Kidney capillary endothelial cell (primary cell): ENCODE results near the gene HTR1E.
"Not testable (repeated sequence)": the region's sequence is repeated elsewhere in the genome, so short reads cannot be mapped to it uniquely, and the experiment has no call there.

Experiments used
- DNase-seq: peaks from one replicate; pipeline ENCODE4 v3.0.0-alpha.2; 2018; ENCODE audit warnings: low spot score

HTR1E gene

DNA sequence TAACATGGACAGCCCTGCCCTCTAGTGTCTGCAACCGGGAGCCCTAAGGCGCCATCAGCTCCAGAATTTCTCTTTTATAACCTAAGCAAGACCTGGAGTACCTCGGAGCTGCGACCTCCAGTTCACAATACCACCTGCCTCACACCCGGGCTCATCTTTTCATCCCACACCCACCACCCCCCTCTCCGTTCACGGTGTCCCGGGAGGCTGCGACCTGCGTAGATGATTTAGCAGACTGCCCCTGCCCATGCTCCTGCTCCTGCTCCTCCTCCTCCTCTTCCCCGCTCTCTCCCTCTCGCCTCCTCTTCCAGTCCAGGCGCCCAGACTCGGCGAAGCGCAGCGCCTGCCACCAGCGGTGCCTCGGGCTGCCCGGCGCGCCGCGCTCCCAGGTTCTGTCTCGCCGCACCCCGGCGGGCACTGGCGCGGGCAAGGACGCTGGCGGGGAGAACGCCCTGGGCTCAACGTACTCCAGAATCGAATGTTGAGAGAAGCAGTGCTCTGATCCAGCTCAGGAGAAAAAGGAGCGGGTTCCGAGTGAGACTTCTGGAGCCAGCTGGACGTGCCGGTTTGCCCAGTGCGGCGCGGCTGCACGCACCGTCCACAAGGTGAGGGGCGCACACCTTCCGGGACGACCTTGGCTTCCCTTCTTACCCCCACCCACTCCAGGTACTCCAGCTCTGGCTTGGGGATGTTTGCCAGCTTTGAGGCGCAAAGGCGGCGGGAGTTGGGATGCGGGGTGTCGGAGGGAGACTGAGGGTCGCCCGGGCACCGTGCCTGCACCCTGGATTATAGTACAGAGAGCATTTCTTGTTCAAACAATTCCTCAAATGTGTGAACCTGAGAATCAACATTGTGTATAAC is at the start of gene HTR1E:
HTR1E (plus strand) TSS at position 310 of the 861 bp plus-strand sequence. CDS start 77,807 bp downstream, outside the sequence.
- DNase-seq, result no peak

DNA sequence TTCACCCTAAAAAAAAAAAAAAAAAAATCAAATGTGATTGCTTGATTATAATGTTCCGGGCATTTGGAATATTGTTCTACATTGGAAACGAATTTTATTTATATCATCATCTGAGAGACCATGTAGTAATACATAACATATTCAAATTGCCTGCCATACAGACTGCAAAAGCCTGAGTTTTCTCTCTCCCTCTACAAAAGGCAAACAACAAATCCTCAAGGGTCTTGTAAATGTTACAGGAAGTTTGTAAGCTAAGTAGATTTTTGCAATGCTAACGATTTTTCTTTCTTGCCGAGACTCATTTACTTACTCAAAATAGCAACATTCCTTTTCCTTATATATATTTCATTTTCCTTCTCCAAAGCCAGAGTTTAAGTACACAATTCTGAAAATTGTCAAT is 49.0 kb upstream of the HTR1E start:
- no peak for DNase-seq

GRCh38 chr6:86897265-86897664 is 40.1 kb upstream of the HTR1E start:
- DNase-seq, result not testable (repeated sequence)

DNA sequence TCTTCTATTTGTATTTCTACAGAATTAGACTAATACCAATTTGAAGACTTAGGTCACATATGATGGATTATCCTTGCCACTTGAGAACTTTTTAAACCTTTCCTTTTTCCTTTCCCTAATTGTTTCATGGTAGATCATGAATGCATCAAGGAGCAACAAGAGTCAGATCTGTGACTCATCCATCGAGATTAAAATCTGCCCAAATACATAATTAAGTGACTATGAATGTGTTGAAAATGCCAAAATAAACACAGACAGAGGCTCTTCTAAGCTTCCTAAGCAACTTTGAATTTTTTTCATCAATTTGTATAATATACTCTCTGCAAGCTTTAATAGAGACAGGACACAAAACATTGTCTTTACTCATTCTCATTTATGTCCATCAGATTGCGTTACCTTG is 23.5 kb upstream of the HTR1E start:
- no peak for DNase-seq

- DNase-seq, result no peak
Measured at GRCh38 chr6:86916393-86916792, 20.9 kb upstream of the HTR1E start.

DNA sequence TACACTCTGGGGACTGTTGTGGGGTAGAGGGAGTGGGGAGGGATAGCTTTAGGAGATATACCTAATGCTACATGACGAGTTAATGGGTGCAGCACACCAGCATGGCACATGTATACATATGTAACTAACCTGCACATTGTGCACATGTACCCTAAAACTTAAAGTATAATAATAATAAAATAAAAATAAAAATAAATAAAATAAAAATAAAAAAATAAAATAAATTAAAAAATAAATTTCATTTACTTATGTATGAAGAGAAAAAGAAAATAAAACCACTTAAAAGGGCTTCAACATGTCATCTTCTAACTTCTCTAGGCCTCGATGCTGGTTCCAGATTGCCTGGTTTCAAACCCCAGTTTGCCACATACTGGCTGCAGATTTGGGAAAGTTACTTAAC is 10.2 kb upstream of the HTR1E start:
- DNase-seq, result not testable (repeated sequence)

- DNase-seq, result not testable (repeated sequence)
Measured at GRCh38 chr6:86927859-86928258, 9.5 kb upstream of the HTR1E start.

DNA sequence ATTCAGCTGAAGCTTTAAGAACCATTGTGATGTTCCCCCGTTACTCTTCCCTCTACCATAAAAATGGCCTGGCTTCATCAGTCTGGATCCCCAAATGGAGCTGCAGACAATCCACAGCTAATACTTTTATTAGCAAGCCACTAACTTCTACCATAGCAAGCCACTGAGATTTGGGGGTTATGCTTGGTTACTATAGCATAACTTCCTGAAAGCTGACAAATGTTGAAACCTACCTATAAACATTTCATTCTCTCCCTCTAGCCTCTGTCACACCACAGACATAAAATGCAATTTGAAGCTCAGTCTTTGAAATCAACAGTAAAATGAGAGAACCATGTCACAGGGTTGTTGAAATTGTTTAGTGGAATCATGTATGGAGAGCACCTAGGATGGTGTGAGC is 3.0 kb upstream of the HTR1E start:
- DNase-seq, result no peak

DNA sequence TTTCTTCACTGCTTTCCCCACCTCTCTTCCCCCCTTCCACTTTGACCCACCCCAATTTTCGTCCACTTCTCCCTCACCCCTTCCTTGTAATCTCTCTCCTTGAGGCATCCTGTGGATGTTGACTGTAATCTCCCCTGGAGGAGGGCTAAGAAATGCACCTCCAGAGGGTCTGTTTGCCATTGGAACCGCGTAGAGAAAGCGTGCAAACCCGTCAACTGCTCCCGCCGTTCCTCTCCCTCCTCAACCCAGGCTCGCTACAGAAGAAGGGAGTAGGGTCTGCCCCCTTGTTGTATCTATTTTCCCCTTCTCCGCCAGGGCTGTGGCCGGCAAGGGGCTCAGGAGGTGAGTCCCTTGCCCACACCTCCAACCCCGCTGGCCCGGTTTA is 502 bp upstream of the HTR1E start:
- DNase-seq, result no peak

- no peak for DNase-seq
Measured at GRCh38 chr6:86938814-86939213, 1.5 kb downstream of the HTR1E start.

DNA sequence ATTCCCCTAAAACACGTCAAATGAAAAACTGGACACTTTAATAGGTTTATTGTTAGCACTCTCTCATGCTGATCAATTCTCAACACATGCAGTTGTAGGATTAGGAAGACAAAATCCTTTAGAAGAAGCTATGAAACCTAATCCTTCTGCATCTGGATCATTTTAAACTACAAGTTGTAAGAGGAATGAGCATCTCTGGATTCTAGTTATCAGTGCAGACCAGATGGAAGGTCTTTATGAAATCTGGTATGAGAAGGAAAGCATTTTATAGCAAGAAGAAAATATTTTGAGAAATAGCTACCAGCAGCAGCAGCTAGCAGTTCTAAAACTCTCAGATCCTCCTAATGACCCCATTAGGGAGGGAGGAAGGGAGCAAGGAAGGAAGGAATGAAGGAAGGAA is 4.1 kb downstream of the HTR1E start:
- no peak for DNase-seq

DNA sequence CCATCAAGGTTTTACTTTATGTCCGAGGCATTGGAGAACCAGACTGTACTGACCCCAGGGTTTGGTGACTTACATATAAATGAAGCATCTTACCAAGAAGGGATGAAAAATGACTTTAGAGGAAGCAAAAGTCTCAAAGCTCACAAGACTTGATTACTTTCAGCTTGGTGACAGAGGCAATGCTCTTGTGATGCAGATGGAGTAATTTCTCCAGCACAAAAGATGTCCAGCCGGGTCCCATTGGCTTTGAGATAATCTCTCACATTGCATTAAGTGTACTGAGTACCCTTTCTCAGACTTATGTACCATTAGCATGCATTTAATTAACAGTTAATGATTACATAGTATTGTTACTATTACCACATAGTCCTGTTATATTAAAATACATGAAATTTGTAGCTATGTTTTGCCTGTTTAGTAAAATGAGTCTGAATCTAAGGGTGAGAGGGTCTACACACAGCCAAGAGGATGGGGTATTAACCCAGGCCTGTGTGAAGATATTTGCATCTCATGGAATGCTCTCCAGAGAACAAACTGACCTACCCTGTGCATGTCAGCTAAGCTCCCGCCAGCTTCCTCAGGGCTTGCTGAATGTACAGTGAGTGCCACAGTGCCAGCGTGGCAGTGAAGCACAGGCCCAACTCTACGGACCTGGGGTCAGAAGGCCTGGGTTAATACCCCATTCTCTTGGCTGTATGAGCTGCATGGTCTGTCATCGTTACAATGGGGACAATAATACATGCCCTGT is 5.6 kb downstream of the HTR1E start:
- DNase-seq, result no peak

GRCh38 chr6:86943819-86944407 is 6.6 kb downstream of the HTR1E start:
- DNase-seq, result no peak

- DNase-seq, result no peak
Measured at GRCh38 chr6:86949771-86950170, 12.4 kb downstream of the HTR1E start.

- DNase-seq, result no peak
Measured at GRCh38 chr6:86952991-86953390, 15.7 kb downstream of the HTR1E start.

- no peak for DNase-seq
Measured at GRCh38 chr6:86959656-86960055, 22.3 kb downstream of the HTR1E start.

GRCh38 chr6:86961455-86962200 is 24.3 kb downstream of the HTR1E start:
- no peak for DNase-seq

GRCh38 chr6:86963352-86963751 is 26.0 kb downstream of the HTR1E start:
- DNase-seq, result no peak

DNA sequence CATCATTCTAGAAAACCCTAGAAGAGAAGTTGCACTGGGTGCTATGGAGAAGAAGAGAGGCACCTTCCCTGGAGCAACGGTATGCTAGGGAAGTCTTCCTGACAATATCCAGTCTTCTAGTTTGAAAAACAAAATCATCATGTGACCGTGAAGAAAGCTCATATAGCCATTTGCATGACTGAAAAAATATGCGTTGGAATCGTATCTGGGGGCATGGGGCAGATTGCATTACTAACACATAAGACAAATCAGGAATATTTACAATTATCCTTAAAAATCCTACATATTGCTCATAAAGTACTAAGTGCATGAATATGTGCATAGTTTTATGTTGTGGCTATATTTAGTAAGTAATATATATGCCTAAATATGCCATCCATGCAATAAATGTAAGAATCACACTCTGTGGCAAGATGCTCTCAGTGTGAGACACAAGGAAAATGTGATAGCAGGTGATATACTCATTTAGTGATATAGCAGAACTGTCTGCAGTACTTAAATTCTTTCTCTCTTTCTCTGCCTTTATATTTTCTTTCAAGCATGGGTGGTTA is 26.8 kb downstream of the HTR1E start:
- DNase-seq, result no peak

GRCh38 chr6:86966271-86966670 is 28.9 kb downstream of the HTR1E start:
- DNase-seq, result no peak

DNA sequence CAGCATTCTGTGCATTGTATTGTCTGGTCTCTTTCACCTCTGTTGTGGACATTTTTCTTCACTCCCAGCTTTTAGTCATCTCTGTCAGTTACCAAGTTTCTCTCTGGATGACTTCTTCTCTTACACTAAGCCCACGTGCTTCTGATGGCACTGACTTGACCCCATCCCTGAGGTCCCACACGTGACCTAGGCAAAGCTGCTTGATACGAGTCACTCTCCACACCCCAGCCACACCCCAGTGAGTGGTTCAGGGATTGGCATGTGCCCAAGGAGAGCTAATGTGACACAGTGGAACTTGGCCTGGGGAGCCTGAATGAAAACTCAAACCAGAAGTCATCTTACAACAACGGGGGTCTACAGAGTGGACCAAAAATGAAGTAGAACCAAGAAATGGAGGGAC is 32.2 kb downstream of the HTR1E start:
- no peak for DNase-seq

- DNase-seq, result no peak
Measured at GRCh38 chr6:86973088-86973487, 35.8 kb downstream of the HTR1E start.
